RWPE2 (cell line): ENCODE data around the gene BAG5.
"Not testable (repeated sequence)": the region's sequence is repeated elsewhere in the genome, so short reads cannot be mapped to it uniquely, and the experiment has no call there.

Experiments
- ATAC-seq: fragments of 200-7000 bp; cut with Tn5 transposase; 3 replicates; pipeline ENCODE4 v1.9.1; 2021; ENCODE audit warnings: low read depth
- DNase-seq: peaks from one replicate; pipeline ENCODE4 v3.0.0-alpha.2; 2020; ENCODE audit warnings: low spot score
- H3K27ac ChIP-seq: fragments of 450-650 bp; 2 replicates; pipeline ENCODE4 v1.5.1; 2017; ENCODE audit warnings: mild to moderate bottlenecking; ENCODE audit not compliant: poor library complexity, severe bottlenecking
- H3K27me3 ChIP-seq: fragments of 250-450 bp; sonication (Bioruptor Pico); 2 replicates; pipeline ENCODE4 v1.5.1; 2021; ENCODE audit warnings: mild to moderate bottlenecking, moderate library complexity; ENCODE audit not compliant: insufficient read depth, poor library complexity, severe bottlenecking
- H3K36me3 ChIP-seq: fragments of 250-450 bp; sonication (Bioruptor Pico); 2 replicates; pipeline ENCODE4 v1.5.1; 2020; ENCODE audit warnings: low read depth, mild to moderate bottlenecking, moderate library complexity
- H3K4me1 ChIP-seq: fragments of 250-450 bp; sonication (Bioruptor Pico); 2 replicates; pipeline ENCODE4 v1.5.1; 2021; ENCODE audit warnings: mild to moderate bottlenecking, moderate library complexity; ENCODE audit not compliant: insufficient read depth, poor library complexity, severe bottlenecking
- H3K4me3 ChIP-seq: fragments of 250-450 bp; sonication (Bioruptor Pico); 2 replicates; pipeline ENCODE4 v1.5.1; 2021; ENCODE audit warnings: mild to moderate bottlenecking, moderate library complexity; ENCODE audit not compliant: severe bottlenecking
- H3K9me3 ChIP-seq: fragments of 250-450 bp; sonication (Bioruptor Pico); 2 replicates; pipeline ENCODE4 v1.5.1; 2021; ENCODE audit warnings: mild to moderate bottlenecking, moderate library complexity; ENCODE audit not compliant: severe bottlenecking
- CTCF ChIP-seq: fragments of 450-650 bp; IDR thresholded peaks from one replicate; pipeline ENCODE4 v1.5.1; 2017; ENCODE audit warnings: mild to moderate bottlenecking, moderate library complexity; ENCODE audit not compliant: poor library complexity, severe bottlenecking

The BAG5 gene

GRCh38 chr14:103528146-103528586, 34.3 kb downstream of the BAG5 start:
- Histone ChIP-seq H3K4me1 (peaks cover 6% of the 10 kb centered on the region), H3K4me3 (peak overlapping the region; percentile 100), H3K36me3 (peaks cover 12% of the 10 kb centered on the region), H3K27ac (peak overlapping the region; percentile 33), H3K9me3 (no peaks in the 10 kb centered on the region), H3K27me3 (peaks cover 2% of the 10 kb centered on the region)
- no peak for TF ChIP-seq CTCF
- ATAC-seq (peak; percentile 20; the same call in 2 of the 3 replicates), DNase-seq (no peak)

GRCh38 chr14:103527408-103528145, 34.9 kb downstream of the BAG5 start:
- H3K9me3 ChIP-seq: no peaks in the 10 kb centered on the region
- H3K36me3 ChIP-seq: peaks cover 12% of the 10 kb centered on the region
- no peak for TF ChIP-seq CTCF
- no peak for ATAC-seq
- H3K27me3 ChIP-seq: peaks cover 7% of the 10 kb centered on the region
- no peak for DNase-seq
- peaks cover 6% of the 10 kb centered on the region for H3K4me1 ChIP-seq
- no peak overlapping the region for H3K4me3 ChIP-seq
- peak overlapping the region; percentile 33 for H3K27ac ChIP-seq

- Histone ChIP-seq H3K4me3 (no peak overlapping the region), H3K27ac (no peak overlapping the region), H3K27me3 (peaks cover 11% of the 10 kb centered on the region), H3K36me3 (peaks cover 12% of the 10 kb centered on the region), H3K9me3 (no peaks in the 10 kb centered on the region), H3K4me1 (peaks cover 6% of the 10 kb centered on the region)
- ATAC-seq: no peak
- TF ChIP-seq CTCF: no peak
- no peak for DNase-seq
Measured at GRCh38 chr14:103526914-103527248, 35.6 kb downstream of the BAG5 start.

GRCh38 chr14:103526247-103526913, 36.1 kb downstream of the BAG5 start:
- DNase-seq (no peak), ATAC-seq (no peak)
- Histone ChIP-seq H3K36me3 (peaks cover 12% of the 10 kb centered on the region), H3K4me1 (peaks cover 6% of the 10 kb centered on the region), H3K9me3 (no peaks in the 10 kb centered on the region), H3K27me3 (peaks cover 16% of the 10 kb centered on the region), H3K4me3 (no peak overlapping the region), H3K27ac (no peak overlapping the region)
- TF ChIP-seq CTCF: no peak

GRCh38 chr14:103525430-103526246, 36.8 kb downstream of the BAG5 start:
- peaks cover 16% of the 10 kb centered on the region for H3K27me3 ChIP-seq
- not testable (repeated sequence) for ATAC-seq, H3K36me3 ChIP-seq, H3K4me1 ChIP-seq, DNase-seq, H3K9me3 ChIP-seq, H3K4me3 ChIP-seq, H3K27ac ChIP-seq
